Measurements from ENCODE around the gene PIAS1. TPM values are rescaled to one million over a fixed set of nuclear protein-coding genes. Genes with fewer than 3 reads are reported as not detected.

The PIAS1 gene
- total RNA-seq, 1 donor from 2014 or later = 40.6 TPM

GRCh38 chr15:68204776-68205557 is 150.9 kb downstream of the PIAS1 start, which contains the start of gene CALML4:
CALML4 (minus strand) TSS chr15:68205332; CDS start chr15:68205247, 85 bp downstream.
- Mint-ChIP-seq H3K27ac (ENCODE audit: unreplicated experiment) (no peak within 1 kb of the TSS), H3K27me3 (ENCODE audit: unreplicated experiment) (no peaks in the 10 kb centered on the region), H3K4me1 (ENCODE audit: unreplicated experiment) (peaks cover 14% of the 10 kb centered on the region), H3K9me3 (ENCODE audit: unreplicated experiment) (no peaks in the 10 kb centered on the region), H3K36me3 (ENCODE audit: unreplicated experiment) (no peaks in the 10 kb centered on the region), H3K4me3 (ENCODE audit: unreplicated experiment) (no peak within 1 kb of the TSS)
- TF ChIP-seq CTCF (IDR thresholded peaks at IDR 0.05) = no peak
- no peak for DNase-seq (ENCODE audit: extremely low spot score, unreplicated experiment)

- Mint-ChIP-seq H3K4me3 (ENCODE audit: unreplicated experiment) (no peak overlapping the region), H3K27ac (ENCODE audit: unreplicated experiment) (no peak overlapping the region)
These were observed 151.4 kb downstream of the PIAS1 start for GRCh38 chr15:68205558-68205944.

GRCh38 chr15:68205954-68206539 is 151.9 kb downstream of the PIAS1 start:
- DNase-seq (ENCODE audit: extremely low spot score, unreplicated experiment) = no peak
- no peak overlapping the region for H3K4me3 Mint-ChIP-seq (ENCODE audit: unreplicated experiment)

More at GRCh38 chr15:68205558-68205944, 151.4 kb downstream of the PIAS1 start:
- H3K4me1 Mint-ChIP-seq (ENCODE audit: unreplicated experiment) = peaks cover 10% of the 10 kb centered on the region
- no peaks in the 10 kb centered on the region for H3K36me3 Mint-ChIP-seq (ENCODE audit: unreplicated experiment)
- H3K9me3 Mint-ChIP-seq (ENCODE audit: unreplicated experiment) = no peaks in the 10 kb centered on the region
- no peak for DNase-seq (ENCODE audit: extremely low spot score, unreplicated experiment)
- no peak for TF ChIP-seq CTCF (IDR thresholded peaks at IDR 0.05)
- H3K27me3 Mint-ChIP-seq (ENCODE audit: unreplicated experiment) = no peaks in the 10 kb centered on the region

GRCh38 chr15:68206711-68207151 is 152.6 kb downstream of the PIAS1 start:
- no peak for TF ChIP-seq CTCF (IDR thresholded peaks at IDR 0.05)
- Mint-ChIP-seq H3K4me3 (ENCODE audit: unreplicated experiment) (no peak overlapping the region), H3K4me1 (ENCODE audit: unreplicated experiment) (peaks cover 6% of the 10 kb centered on the region), H3K27ac (ENCODE audit: unreplicated experiment) (no peak overlapping the region), H3K27me3 (ENCODE audit: unreplicated experiment) (no peaks in the 10 kb centered on the region), H3K36me3 (ENCODE audit: unreplicated experiment) (no peaks in the 10 kb centered on the region), H3K9me3 (ENCODE audit: unreplicated experiment) (no peaks in the 10 kb centered on the region)
- no peak for DNase-seq (ENCODE audit: extremely low spot score, unreplicated experiment)

More at GRCh38 chr15:68205954-68206539, 151.9 kb downstream of the PIAS1 start:
- peaks cover 10% of the 10 kb centered on the region for H3K4me1 Mint-ChIP-seq (ENCODE audit: unreplicated experiment)
- TF ChIP-seq CTCF (IDR thresholded peaks at IDR 0.05) = no peak
- H3K27me3 Mint-ChIP-seq (ENCODE audit: unreplicated experiment) = no peaks in the 10 kb centered on the region
- H3K9me3 Mint-ChIP-seq (ENCODE audit: unreplicated experiment) = no peaks in the 10 kb centered on the region
- H3K27ac Mint-ChIP-seq (ENCODE audit: unreplicated experiment) = no peak overlapping the region
- H3K36me3 Mint-ChIP-seq (ENCODE audit: unreplicated experiment) = no peaks in the 10 kb centered on the region
